ENCODE data around the gene AAGAB. TPM values are rescaled to one million over a fixed set of nuclear protein-coding genes. Genes with fewer than 3 reads are reported as not detected.

Gene AAGAB
- total RNA-seq, 1 experiment from 2014 or later = 44.5 TPM

- Histone ChIP-seq H3K4me3 (ENCODE audit: insufficient read depth, low read depth, low read length) (no peak overlapping the region), H3K27me3 (ENCODE audit: control insufficient read depth, insufficient read depth, low read length) (no peaks in the 10 kb centered on the region), H3K36me3 (replicated peaks; ENCODE audit: control insufficient read depth, insufficient read depth, low read length) (no peaks in the 10 kb centered on the region; the same call in none of the 2 replicates)
- DNase-seq = no peak
Measured at GRCh38 chr15:67208396-67208795, 46.1 kb downstream of the AAGAB start.

- no peaks in the 10 kb centered on the region; the same call in none of the 2 replicates for H3K36me3 ChIP-seq (replicated peaks; ENCODE audit: control insufficient read depth, insufficient read depth, low read length)
- H3K4me3 ChIP-seq (ENCODE audit: insufficient read depth, low read depth, low read length) = no peak overlapping the region
- no peaks in the 10 kb centered on the region for H3K27me3 ChIP-seq (ENCODE audit: control insufficient read depth, insufficient read depth, low read length)
- no peak for DNase-seq
Measured at GRCh38 chr15:67207555-67208207, 46.8 kb downstream of the AAGAB start.

GRCh38 chr15:67202991-67203390 lies 51.5 kb downstream of the AAGAB start:
- Histone ChIP-seq H3K36me3 (replicated peaks; ENCODE audit: control insufficient read depth, insufficient read depth, low read length) (peaks cover 5% of the 10 kb centered on the region), H3K27me3 (ENCODE audit: control insufficient read depth, insufficient read depth, low read length) (no peaks in the 10 kb centered on the region), H3K4me3 (ENCODE audit: insufficient read depth, low read depth, low read length) (no peak overlapping the region)
- no peak for DNase-seq

GRCh38 chr15:67202091-67202490 lies 52.4 kb downstream of the AAGAB start:
- H3K4me3 ChIP-seq (ENCODE audit: insufficient read depth, low read depth, low read length) = no peak overlapping the region
- H3K27me3 ChIP-seq (ENCODE audit: control insufficient read depth, insufficient read depth, low read length) = no peaks in the 10 kb centered on the region
- peaks cover 5% of the 10 kb centered on the region for H3K36me3 ChIP-seq (replicated peaks; ENCODE audit: control insufficient read depth, insufficient read depth, low read length)
- DNase-seq = no peak

GRCh38 chr15:67201136-67201535 lies 53.3 kb downstream of the AAGAB start:
- no peak for DNase-seq
- H3K36me3 ChIP-seq (replicated peaks; ENCODE audit: control insufficient read depth, insufficient read depth, low read length) = peaks cover 5% of the 10 kb centered on the region
- no peak overlapping the region for H3K4me3 ChIP-seq (ENCODE audit: insufficient read depth, low read depth, low read length)
- no peaks in the 10 kb centered on the region for H3K27me3 ChIP-seq (ENCODE audit: control insufficient read depth, insufficient read depth, low read length)

- no peaks in the 10 kb centered on the region for H3K27me3 ChIP-seq (ENCODE audit: control insufficient read depth, insufficient read depth, low read length)
- H3K36me3 ChIP-seq (replicated peaks; ENCODE audit: control insufficient read depth, insufficient read depth, low read length) = peaks cover 5% of the 10 kb centered on the region
- DNase-seq = no peak
- H3K4me3 ChIP-seq (ENCODE audit: insufficient read depth, low read depth, low read length) = no peak overlapping the region
Measured at GRCh38 chr15:67199881-67200763, 54.3 kb downstream of the AAGAB start.

GRCh38 chr15:67199391-67199790 lies 55.1 kb downstream of the AAGAB start:
- DNase-seq = no peak
- Histone ChIP-seq H3K4me3 (ENCODE audit: insufficient read depth, low read depth, low read length) (no peak overlapping the region), H3K27me3 (ENCODE audit: control insufficient read depth, insufficient read depth, low read length) (no peaks in the 10 kb centered on the region), H3K36me3 (replicated peaks; ENCODE audit: control insufficient read depth, insufficient read depth, low read length) (peaks cover 5% of the 10 kb centered on the region)

- H3K4me3 ChIP-seq (ENCODE audit: insufficient read depth, low read depth, low read length) = no peak overlapping the region
- H3K27me3 ChIP-seq (ENCODE audit: control insufficient read depth, insufficient read depth, low read length) = no peaks in the 10 kb centered on the region
- H3K36me3 ChIP-seq (replicated peaks; ENCODE audit: control insufficient read depth, insufficient read depth, low read length) = peaks cover 5% of the 10 kb centered on the region
- DNase-seq = no peak
Measured at GRCh38 chr15:67198157-67198754, 56.2 kb downstream of the AAGAB start.

GRCh38 chr15:67197364-67197695 lies 57.1 kb downstream of the AAGAB start:
- no peaks in the 10 kb centered on the region for H3K27me3 ChIP-seq (ENCODE audit: control insufficient read depth, insufficient read depth, low read length)
- H3K4me3 ChIP-seq (ENCODE audit: insufficient read depth, low read depth, low read length) = no peak overlapping the region
- H3K36me3 ChIP-seq (replicated peaks; ENCODE audit: control insufficient read depth, insufficient read depth, low read length) = peaks cover 3% of the 10 kb centered on the region
- DNase-seq = no peak

- Histone ChIP-seq H3K4me3 (ENCODE audit: insufficient read depth, low read depth, low read length) (no peak overlapping the region), H3K27me3 (ENCODE audit: control insufficient read depth, insufficient read depth, low read length) (no peaks in the 10 kb centered on the region), H3K36me3 (replicated peaks; ENCODE audit: control insufficient read depth, insufficient read depth, low read length) (peaks cover 5% of the 10 kb centered on the region)
- no peak for DNase-seq
Measured at GRCh38 chr15:67196672-67197363, 57.6 kb downstream of the AAGAB start.

GRCh38 chr15:67196222-67196621 lies 58.2 kb downstream of the AAGAB start:
- no peak for DNase-seq
- Histone ChIP-seq H3K36me3 (replicated peaks; ENCODE audit: control insufficient read depth, insufficient read depth, low read length) (peaks cover 5% of the 10 kb centered on the region), H3K4me3 (ENCODE audit: insufficient read depth, low read depth, low read length) (no peak overlapping the region), H3K27me3 (ENCODE audit: control insufficient read depth, insufficient read depth, low read length) (no peaks in the 10 kb centered on the region)

GRCh38 chr15:67195305-67195704 lies 59.2 kb downstream of the AAGAB start:
- no peak for DNase-seq
- no peaks in the 10 kb centered on the region for H3K27me3 ChIP-seq (ENCODE audit: control insufficient read depth, insufficient read depth, low read length)
- H3K36me3 ChIP-seq (replicated peaks; ENCODE audit: control insufficient read depth, insufficient read depth, low read length) = peaks cover 8% of the 10 kb centered on the region
- H3K4me3 ChIP-seq (ENCODE audit: insufficient read depth, low read depth, low read length) = no peak overlapping the region

- DNase-seq = no peak
- no peak overlapping the region for H3K4me3 ChIP-seq (ENCODE audit: insufficient read depth, low read depth, low read length)
Measured at GRCh38 chr15:67194171-67195114, 60.0 kb downstream of the AAGAB start.

More at GRCh38 chr15:67194171-67195114, 60.0 kb downstream of the AAGAB start:
- H3K36me3 ChIP-seq (replicated peaks; ENCODE audit: control insufficient read depth, insufficient read depth, low read length) = peaks cover 10% of the 10 kb centered on the region
- H3K27me3 ChIP-seq (ENCODE audit: control insufficient read depth, insufficient read depth, low read length) = no peaks in the 10 kb centered on the region

All from H7 (cell line).